HFF-Myc (cell line): Measurements from ENCODE around the gene TCTN2.

ENCODE experiments used
- DNase-seq: peaks from one replicate; pipeline ENCODE4 v3.0.0-alpha.2; 2011; ENCODE audit warnings: low read depth; ENCODE audit errors: extremely low read depth
- H3K4me3 ChIP-seq: replicated peaks from 2 replicates; pipeline ENCODE4 v1.5.1; 2011; ENCODE audit warnings: low read depth, mild to moderate bottlenecking, control low read depth, low read length
- TF ChIP-seq, protein P1 (sequence below): IDR thresholded peaks from 2 replicates; pipeline ENCODE4 v1.5.1; 2012; ENCODE audit warnings: mild to moderate bottlenecking, low read depth, low read length, control low read depth; ENCODE audit errors: missing control alignments

TCTN2 gene

DNA sequence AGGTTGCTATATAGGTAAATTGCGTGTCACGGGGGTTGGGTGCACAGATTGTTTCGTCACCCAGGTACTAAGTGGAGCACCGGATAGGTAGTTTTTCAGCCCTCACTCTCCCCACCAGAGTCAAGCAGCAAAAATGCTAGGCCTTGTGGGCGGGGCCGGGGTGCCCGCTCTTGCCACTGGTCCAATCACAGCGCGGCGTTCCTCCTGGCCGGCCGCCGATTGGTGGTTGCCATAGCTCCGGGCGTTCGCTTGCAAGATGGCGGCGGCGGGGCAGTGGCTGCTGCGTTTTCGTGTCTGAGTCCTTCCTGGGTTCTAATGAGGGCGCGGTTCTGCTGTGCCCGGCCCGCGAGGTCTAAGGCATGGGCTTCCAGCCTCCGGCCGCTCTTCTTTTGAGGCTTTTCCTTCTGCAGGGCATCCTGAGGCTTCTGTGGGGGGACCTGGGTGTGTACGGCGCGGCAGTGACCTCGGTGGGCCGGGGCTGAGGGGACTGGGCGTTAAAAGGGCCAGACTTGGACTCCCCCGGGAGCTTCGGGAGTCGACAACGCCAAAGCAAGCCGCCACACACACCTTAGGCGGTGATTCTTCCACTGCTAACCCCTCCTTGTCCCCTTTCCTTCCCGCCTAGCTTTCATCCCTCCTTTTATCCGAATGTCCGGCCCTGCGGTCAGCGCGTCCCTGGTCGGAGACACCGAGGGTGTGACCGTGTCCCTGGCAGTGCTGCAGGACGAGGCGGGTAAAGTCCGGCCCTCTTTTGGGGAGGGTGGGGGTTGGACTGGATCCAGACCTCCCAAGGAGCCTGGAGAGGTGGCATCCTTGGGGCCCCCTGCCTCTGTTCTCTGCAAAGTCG is at the start of gene TCTN2:
TCTN2 (plus strand) TSS at position 232 of the 847 bp plus-strand sequence; CDS start at position 360, 128 bp downstream.
- TF ChIP-seq, protein P1, sequence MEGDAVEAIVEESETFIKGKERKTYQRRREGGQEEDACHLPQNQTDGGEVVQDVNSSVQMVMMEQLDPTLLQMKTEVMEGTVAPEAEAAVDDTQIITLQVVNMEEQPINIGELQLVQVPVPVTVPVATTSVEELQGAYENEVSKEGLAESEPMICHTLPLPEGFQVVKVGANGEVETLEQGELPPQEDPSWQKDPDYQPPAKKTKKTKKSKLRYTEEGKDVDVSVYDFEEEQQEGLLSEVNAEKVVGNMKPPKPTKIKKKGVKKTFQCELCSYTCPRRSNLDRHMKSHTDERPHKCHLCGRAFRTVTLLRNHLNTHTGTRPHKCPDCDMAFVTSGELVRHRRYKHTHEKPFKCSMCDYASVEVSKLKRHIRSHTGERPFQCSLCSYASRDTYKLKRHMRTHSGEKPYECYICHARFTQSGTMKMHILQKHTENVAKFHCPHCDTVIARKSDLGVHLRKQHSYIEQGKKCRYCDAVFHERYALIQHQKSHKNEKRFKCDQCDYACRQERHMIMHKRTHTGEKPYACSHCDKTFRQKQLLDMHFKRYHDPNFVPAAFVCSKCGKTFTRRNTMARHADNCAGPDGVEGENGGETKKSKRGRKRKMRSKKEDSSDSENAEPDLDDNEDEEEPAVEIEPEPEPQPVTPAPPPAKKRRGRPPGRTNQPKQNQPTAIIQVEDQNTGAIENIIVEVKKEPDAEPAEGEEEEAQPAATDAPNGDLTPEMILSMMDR = no peak
- peak; percentile 61 for DNase-seq
- peak within 1 kb of the TSS; percentile 85 for H3K4me3 ChIP-seq

- TF ChIP-seq, protein P1 = no peak
- no peak for DNase-seq
- no peak overlapping the region for H3K4me3 ChIP-seq
Observed at GRCh38 chr12:123621619-123622530, 49.0 kb upstream of the TCTN2 start.

- peak within 1 kb of the TSS; percentile 88 for H3K4me3 ChIP-seq
- peak; percentile 95 for DNase-seq
- TF ChIP-seq, protein P1 = no peak
Observed at GRCh38 chr12:123633379-123634141, 37.4 kb upstream of the TCTN2 start, which contains the start of the genes EIF2B1 and GTF2H3. TSS of gene EIF2B1 (minus strand) at chr12:123633686. CDS start at chr12:123633557, 129 bp downstream. TSS of gene GTF2H3 (plus strand) at chr12:123633829. CDS start at chr12:123633860, 31 bp downstream.

DNA sequence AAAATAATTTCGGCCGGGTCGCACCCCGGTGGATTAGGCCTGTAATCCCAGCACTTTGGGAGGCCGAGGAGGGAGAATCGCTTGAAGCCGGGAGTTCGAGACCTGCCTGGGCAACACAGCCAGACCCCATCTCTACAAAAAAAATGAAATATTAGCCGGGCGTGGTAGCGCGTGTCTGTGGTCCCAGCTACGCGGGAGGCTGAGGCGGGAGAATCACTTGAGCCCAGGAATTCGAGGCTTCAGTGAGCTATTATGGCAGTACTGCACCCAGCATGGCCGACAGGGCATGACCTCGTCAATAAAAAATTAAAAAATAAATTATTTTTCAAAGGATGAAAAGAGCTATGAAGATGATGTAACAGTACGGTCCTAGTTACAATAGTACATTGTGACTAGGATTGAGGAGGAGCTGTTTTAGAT is 36.8 kb upstream of the TCTN2 start:
- no peak for DNase-seq
- TF ChIP-seq, protein P1 = no peak
- H3K4me3 ChIP-seq = peak overlapping the region; percentile 88

- TF ChIP-seq, protein P1 = no peak
- H3K4me3 ChIP-seq = no peak overlapping the region
- DNase-seq = no peak
Observed at GRCh38 chr12:123643911-123644310, 27.0 kb upstream of the TCTN2 start.

- TF ChIP-seq, protein P1 = no peak
- no peak for DNase-seq
- H3K4me3 ChIP-seq = no peak overlapping the region
Observed at GRCh38 chr12:123645380-123645779, 25.5 kb upstream of the TCTN2 start.
